Neural progenitor cell (in vitro differentiated cells): ENCODE data around the gene ELMO1. TPM values are rescaled to one million over a fixed set of nuclear protein-coding genes. Genes with fewer than 3 reads are reported as not detected.

Source experiments
- DNase-seq: peaks from one replicate; pipeline ENCODE4 v3.0.0-alpha.2; 2016; ENCODE audit warnings: low spot score
- H2AFZ ChIP-seq: fragments of 200-600 bp; sonication (generic); replicated peaks from 2 replicates; pipeline ENCODE4 v1.6.1; 2016; ENCODE audit warnings: antibody characterized with exemption
- H3F3A ChIP-seq: fragments of 200-600 bp; sonication (generic); 2 replicates; pipeline ENCODE4 v1.6.1; 2016; ENCODE audit warnings: antibody characterized with exemption, low read depth
- H3K27ac ChIP-seq: fragments of 200-600 bp; sonication (generic); 2 replicates; pipeline ENCODE4 v1.5.1; 2016; ENCODE audit warnings: mild to moderate bottlenecking
- H3K27me3 ChIP-seq: fragments of 200-600 bp; sonication (generic); 2 replicates; pipeline ENCODE4 v1.6.1; 2016; ENCODE audit warnings: mild to moderate bottlenecking, moderate library complexity
- H3K36me3 ChIP-seq: fragments of 200-600 bp; sonication (generic); 2 replicates; pipeline ENCODE4 v1.5.1; 2016
- H3K4me1 ChIP-seq: fragments of 200-600 bp; sonication (generic); 2 replicates; pipeline ENCODE4 v1.6.1; 2016; ENCODE audit warnings: mixed run types
- H3K4me2 ChIP-seq: fragments of 200-600 bp; sonication (generic); 2 replicates; pipeline ENCODE4 v1.6.1; 2016
- H3K4me3 ChIP-seq: fragments of 200-600 bp; sonication (generic); 2 replicates; pipeline ENCODE4 v1.5.1; 2016
- H3K79me2 ChIP-seq: fragments of 200-600 bp; sonication (generic); 2 replicates; pipeline ENCODE4 v1.6.1; 2016; ENCODE audit warnings: low read depth
- H3K9ac ChIP-seq: fragments of 200-600 bp; sonication (generic); 2 replicates; pipeline ENCODE4 v1.6.1; 2016
- H3K9me3 ChIP-seq: fragments of 200-600 bp; sonication (generic); 2 replicates; pipeline ENCODE4 v1.5.1; 2016; ENCODE audit warnings: low read depth
- H4K20me1 ChIP-seq: fragments of 200-600 bp; sonication (generic); 2 replicates; pipeline ENCODE4 v1.6.1; 2016; ENCODE audit warnings: low read depth
- H3K27ac Mint-ChIP-seq: 3 replicates; pipeline ENCODE4 v1.8.0; 2021; ENCODE audit warnings: mixed read lengths
- H3K27me3 Mint-ChIP-seq: 2 replicates; pipeline ENCODE4 v1.8.0; 2022; ENCODE audit warnings: low read depth, mild to moderate bottlenecking, inconsistent platforms, moderate library complexity, mixed read lengths; ENCODE audit not compliant: insufficient read depth
- H3K36me3 Mint-ChIP-seq: 3 replicates; pipeline ENCODE4 v1.8.0; 2021; ENCODE audit warnings: mixed read lengths
- H3K4me1 Mint-ChIP-seq: 3 replicates; pipeline ENCODE4 v1.8.0; 2021; ENCODE audit warnings: mixed read lengths
- H3K4me3 Mint-ChIP-seq: 3 replicates; pipeline ENCODE4 v1.8.0; 2021; ENCODE audit warnings: mild to moderate bottlenecking, moderate library complexity, mixed read lengths
- H3K9me3 Mint-ChIP-seq: 3 replicates; pipeline ENCODE4 v1.8.0; 2020; ENCODE audit warnings: mixed read lengths
- CTCF ChIP-seq: fragments of 200-600 bp; sonication (generic); IDR thresholded peaks from 2 replicates; pipeline ENCODE4 v1.5.1; 2017; ENCODE audit warnings: antibody characterized with exemption, mild to moderate bottlenecking
- EZH2 ChIP-seq: fragments of 200-600 bp; sonication (generic); IDR thresholded peaks from 2 replicates; pipeline ENCODE4 v1.6.1; 2017; ENCODE audit warnings: antibody characterized with exemption, mild to moderate bottlenecking, moderate library complexity
- EZH2phosphoT487 ChIP-seq: fragments of 200-600 bp; sonication (generic); IDR thresholded peaks from 2 replicates; pipeline ENCODE4 v1.6.1; 2017; ENCODE audit warnings: antibody characterized with exemption
- total RNA-seq: library from RNA; depleted of rRNA; stranded (reverse); fragments of >200 nt; gene quantifications from 2 replicates; pipeline ENCODE4 v1.2.3, GENCODE V29; 2015; ENCODE audit warnings: low replicate concordance

Gene ELMO1
- total RNA-seq, 1 donor from 2014 or later, result 22.0 TPM

- peaks cover 18% of the 10 kb centered on the region for H3K4me1 ChIP-seq
Measured at GRCh38 chr7:36925691-36926090, 523.0 kb downstream of the ELMO1 start.

GRCh38 chr7:36925207-36925606 is 523.5 kb downstream of the ELMO1 start:
- Histone ChIP-seq H3F3A (peaks cover 6% of the 10 kb centered on the region), H3K4me3 (no peak overlapping the region), H3K4me2 (no peak overlapping the region), H3K79me2 (no peaks in the 10 kb centered on the region), H3K27ac (no peak overlapping the region), H3K9me3 (no peaks in the 10 kb centered on the region), H3K36me3 (no peaks in the 10 kb centered on the region), H3K27me3 (no peaks in the 10 kb centered on the region), H4K20me1 (no peaks in the 10 kb centered on the region), H2AFZ (no peak overlapping the region), H3K9ac (no peak overlapping the region), H3K4me1 (peaks cover 17% of the 10 kb centered on the region)
- Mint-ChIP-seq H3K27ac (no peak overlapping the region), H3K27me3 (no peaks in the 10 kb centered on the region), H3K36me3 (no peaks in the 10 kb centered on the region), H3K9me3 (no peaks in the 10 kb centered on the region), H3K4me3 (no peak overlapping the region), H3K4me1 (peaks cover 8% of the 10 kb centered on the region)
- DNase-seq, result no peak
- TF ChIP-seq EZH2, result no peak
- no peak for TF ChIP-seq EZH2phosphoT487
- no peak for TF ChIP-seq CTCF

More at GRCh38 chr7:36925691-36926090, 523.0 kb downstream of the ELMO1 start:
- H3K4me3 Mint-ChIP-seq, result no peak overlapping the region
- peaks cover 6% of the 10 kb centered on the region for H3F3A ChIP-seq
- H4K20me1 ChIP-seq, result no peaks in the 10 kb centered on the region
- H3K4me3 ChIP-seq, result no peak overlapping the region
- H3K4me1 Mint-ChIP-seq, result peaks cover 12% of the 10 kb centered on the region
- no peak overlapping the region for H2AFZ ChIP-seq
- no peaks in the 10 kb centered on the region for H3K36me3 Mint-ChIP-seq
- H3K4me2 ChIP-seq, result no peak overlapping the region
- no peaks in the 10 kb centered on the region for H3K27me3 ChIP-seq
- no peak for DNase-seq
- H3K9ac ChIP-seq, result no peak overlapping the region
- no peaks in the 10 kb centered on the region for H3K9me3 ChIP-seq
- H3K9me3 Mint-ChIP-seq, result no peaks in the 10 kb centered on the region
- no peaks in the 10 kb centered on the region for H3K36me3 ChIP-seq
- H3K27ac ChIP-seq, result no peak overlapping the region
- no peaks in the 10 kb centered on the region for H3K79me2 ChIP-seq
- peak overlapping the region; percentile 46 for H3K27ac Mint-ChIP-seq
- H3K27me3 Mint-ChIP-seq, result no peaks in the 10 kb centered on the region
- TF ChIP-seq CTCF, result no peak

GRCh38 chr7:36923943-36924436 is 524.7 kb downstream of the ELMO1 start:
- H3K79me2 ChIP-seq, result no peaks in the 10 kb centered on the region
- no peak overlapping the region for H3K4me2 ChIP-seq
- peaks cover 11% of the 10 kb centered on the region for H3K4me1 ChIP-seq
- DNase-seq, result no peak
- no peaks in the 10 kb centered on the region for H4K20me1 ChIP-seq
- H3F3A ChIP-seq, result peaks cover 6% of the 10 kb centered on the region
- no peaks in the 10 kb centered on the region for H3K9me3 Mint-ChIP-seq
- no peaks in the 10 kb centered on the region for H3K9me3 ChIP-seq
- H3K27me3 Mint-ChIP-seq, result no peaks in the 10 kb centered on the region
- no peak overlapping the region for H3K9ac ChIP-seq
- H3K4me1 Mint-ChIP-seq, result peaks cover 6% of the 10 kb centered on the region
- no peak overlapping the region for H3K4me3 ChIP-seq
- H3K27ac Mint-ChIP-seq, result no peak overlapping the region
- no peak for TF ChIP-seq CTCF
- TF ChIP-seq EZH2phosphoT487, result no peak
- TF ChIP-seq EZH2, result no peak
- no peak overlapping the region for H3K4me3 Mint-ChIP-seq
- no peak overlapping the region for H2AFZ ChIP-seq
- no peaks in the 10 kb centered on the region for H3K36me3 ChIP-seq
- H3K36me3 Mint-ChIP-seq, result no peaks in the 10 kb centered on the region
- no peaks in the 10 kb centered on the region for H3K27me3 ChIP-seq
- H3K27ac ChIP-seq, result no peak overlapping the region
